Stimulated activated CD4-positive, alpha-beta T cell treated with anti-CD3 and anti-CD28 coated beads, Interleukin-4, amount 100 ng/mL, for 48 hours (primary cell): ENCODE results near the gene ARFIP2.

Source experiments
- DNase-seq, 2 donors: peaks; one replicate each; pipeline ENCODE4 v3.0.0-alpha.2; 2020; ENCODE audit warnings: low read depth in 2 of 2

The ARFIP2 gene

GRCh38 chr11:6482441-6482840 is 1.3 kb upstream of the ARFIP2 start:
- no peak for DNase-seq

- no peak for DNase-seq
These were observed 769 bp upstream of the ARFIP2 start for GRCh38 chr11:6481924-6482275.

- DNase-seq: no peak
These were observed 724 bp downstream of the ARFIP2 start for GRCh38 chr11:6480299-6480914.

GRCh38 chr11:6476571-6476970 is 4.6 kb downstream of the ARFIP2 start:
- no peak for DNase-seq

- no peak for DNase-seq
These were observed 5.2 kb downstream of the ARFIP2 start for GRCh38 chr11:6475936-6476335.

- no peak for DNase-seq
These were observed 6.2 kb downstream of the ARFIP2 start for GRCh38 chr11:6474806-6475500.

GRCh38 chr11:6474413-6474792 is 6.7 kb downstream of the ARFIP2 start:
- no peak for DNase-seq

GRCh38 chr11:6473451-6474412 is 7.4 kb downstream of the ARFIP2 start, which contains the start of gene TRIM3:
TSS of gene TRIM3 (minus strand) at chr11:6473941. CDS start at chr11:6465695, 8,246 bp downstream.
- DNase-seq: peak; percentile 41 to 64

GRCh38 chr11:6472934-6473333 is 8.2 kb downstream of the ARFIP2 start:
- DNase-seq: no peak

GRCh38 chr11:6469599-6469998 is 11.5 kb downstream of the ARFIP2 start:
- DNase-seq: no peak

GRCh38 chr11:6468712-6469495 is 12.2 kb downstream of the ARFIP2 start:
- no peak for DNase-seq

GRCh38 chr11:6459099-6459450 is 22.1 kb downstream of the ARFIP2 start:
- no peak for DNase-seq

- DNase-seq: no peak
These were observed 22.6 kb downstream of the ARFIP2 start for GRCh38 chr11:6458352-6459098.

GRCh38 chr11:6457581-6458320 is 23.4 kb downstream of the ARFIP2 start:
- no peak for DNase-seq

GRCh38 chr11:6456361-6457073 is 24.6 kb downstream of the ARFIP2 start:
- DNase-seq: no peak

- DNase-seq: no peak
These were observed 26.1 kb downstream of the ARFIP2 start for GRCh38 chr11:6455070-6455469.

GRCh38 chr11:6453152-6453551 is 28.0 kb downstream of the ARFIP2 start:
- no peak for DNase-seq

- no peak for DNase-seq
These were observed 28.9 kb downstream of the ARFIP2 start for GRCh38 chr11:6452219-6452618.

- DNase-seq: no peak
These were observed 32.6 kb downstream of the ARFIP2 start for GRCh38 chr11:6448574-6448973.
